ENCODE results near the gene B3GNT8. TPM values are rescaled to one million over a fixed set of nuclear protein-coding genes. Genes with fewer than 3 reads are reported as not detected.
"Not testable (repeated sequence)": the region's sequence is repeated elsewhere in the genome, so short reads cannot be mapped to it uniquely, and the experiment has no call there.

Gene B3GNT8
- total and polyA plus RNA-seq, 10 donors, result 1.8 to 30.3 (median 10.3) TPM

- Histone ChIP-seq H3K27me3 (replicated peaks in 1 of 7) (no peaks in the 10 kb centered on the region), H3K27ac (peak overlapping the region; percentile 57 to 88 (median 72)), H3K36me3 (peaks cover 0 to 51% (median 40%) of the 10 kb centered on the region in 6 donors), H3K4me3 (no peak overlapping the region), H3K4me1 (peaks cover 4 to 98% (median 48%) of the 10 kb centered on the region in 6 donors), H3K9me3 (no peaks in the 10 kb centered on the region)
- no peak for DNase-seq
- WGBS, 5 donors, result 88 to 93% (median 91%) methylated on average over 23 of the region's 23 CpGs
- peak in 1 of 3 donors; percentile 15 for TF ChIP-seq POLR2AphosphoS5 (IDR thresholded peaks at IDR 0.05)
- TF ChIP-seq CTCF (IDR thresholded peaks at IDR 0.05 in 8 of 11, conservative IDR thresholded peaks at IDR 0.05 in 3 of 11), result no peak
- intact Hi-C loops (cut with DNase I; ENCODE audit: low total_unique reads), result no loop called here
These were observed 16.7 kb downstream of the B3GNT8 start for GRCh38 chr19:41410336-41411054.

- TF ChIP-seq POLR2A (IDR thresholded peaks at IDR 0.05) (no peak), POLR2AphosphoS5 (IDR thresholded peaks at IDR 0.05) (no peak), CTCF (IDR thresholded peaks at IDR 0.05 in 8 of 11, conservative IDR thresholded peaks at IDR 0.05 in 3 of 11) (no peak)
- no peaks in the 10 kb centered on the region for H3K9me3 ChIP-seq
- H3K4me1 ChIP-seq, result peaks cover 4 to 96% (median 45%) of the 10 kb centered on the region in 6 donors
- H3K4me3 ChIP-seq, result peak overlapping the region in 1 of 8 donors; percentile 10
- H3K27ac ChIP-seq, result peak overlapping the region in 7 of 8 donors; percentile 58 to 88 (median 76)
- WGBS, 5 donors, result 72 to 86% (median 73%) methylated on average over 4 of the region's 4 CpGs
- peaks cover 0 to 41% (median 28%) of the 10 kb centered on the region in 6 donors for H3K36me3 ChIP-seq
- intact Hi-C loops (cut with DNase I; ENCODE audit: low total_unique reads), result no loop called here
- no peaks in the 10 kb centered on the region for H3K27me3 ChIP-seq (replicated peaks in 1 of 7)
- no peak for DNase-seq
These were observed 17.9 kb downstream of the B3GNT8 start for GRCh38 chr19:41409288-41409687.

GRCh38 chr19:41408846-41409245 is 18.3 kb downstream of the B3GNT8 start:
- H3K9me3 ChIP-seq; H3K27me3 ChIP-seq (replicated peaks in 1 of 7); DNase-seq; intact Hi-C loops (cut with DNase I; ENCODE audit: low total_unique reads); H3K4me3 ChIP-seq: not testable (repeated sequence)
- H3K36me3 ChIP-seq, result peaks cover 0 to 39% (median 24%) of the 10 kb centered on the region in 6 donors
- H3K27ac ChIP-seq, result peak overlapping the region in 7 of 8 donors; percentile 58 to 88 (median 76)
- 70 to 94% (median 89%) methylated on average over 5 of the region's 5 CpGs for WGBS, 5 donors
- peaks cover 4 to 94% (median 43%) of the 10 kb centered on the region in 6 donors for H3K4me1 ChIP-seq

- Histone ChIP-seq H3K27me3 (replicated peaks in 1 of 7) (no peaks in the 10 kb centered on the region), H3K27ac (peak overlapping the region; percentile 7 to 88 (median 76)), H3K9me3 (no peaks in the 10 kb centered on the region), H3K36me3 (peaks cover 0 to 39% (median 19%) of the 10 kb centered on the region in 6 donors), H3K4me1 (peaks cover 4 to 94% (median 43%) of the 10 kb centered on the region in 6 donors), H3K4me3 (no peak overlapping the region)
- intact Hi-C loops (cut with DNase I; ENCODE audit: low total_unique reads), result no loop called here
- no peak for TF ChIP-seq POLR2A (IDR thresholded peaks at IDR 0.05)
- TF ChIP-seq POLR2AphosphoS5 (IDR thresholded peaks at IDR 0.05), result no peak
- no peak for TF ChIP-seq CTCF (IDR thresholded peaks at IDR 0.05 in 8 of 11, conservative IDR thresholded peaks at IDR 0.05 in 3 of 11)
- WGBS, 5 donors, result 53 to 88% (median 59%) methylated on average over 4 of the region's 4 CpGs
- DNase-seq, result no peak
These were observed 18.9 kb downstream of the B3GNT8 start for GRCh38 chr19:41408256-41408655.
